Lower lobe of right lung (tissue), 2 donors: ENCODE measurements around the gene PDXP. TPM values are rescaled to one million over a fixed set of nuclear protein-coding genes. Genes with fewer than 3 reads are reported as not detected.

Source experiments
- ATAC-seq, 2 donors: fragments of 200-7000 bp; cut with Tn5 transposase; one replicate each; pipeline ENCODE4 v1.9.1; 2020 to 2022; ENCODE audit warnings: mild to moderate bottlenecking in 2 of 2, moderate library complexity in 2 of 2
- DNase-seq: peaks from one replicate; pipeline ENCODE4 v3.0.0-alpha.2; 2020
- H3K27ac ChIP-seq: fragments of 200-600 bp; one replicate; pipeline ENCODE4 v1.8.0; 2022
- H3K27me3 ChIP-seq: fragments of 200-600 bp; one replicate; pipeline ENCODE4 v1.8.0; 2022; ENCODE audit warnings: low read depth
- H3K36me3 ChIP-seq: fragments of 200-600 bp; one replicate; pipeline ENCODE4 v1.8.0; 2022; ENCODE audit warnings: mild to moderate bottlenecking
- H3K4me1 ChIP-seq: fragments of 200-600 bp; one replicate; pipeline ENCODE4 v1.8.0; 2022
- H3K4me3 ChIP-seq: fragments of 200-600 bp; one replicate; pipeline ENCODE4 v1.8.0; 2022; ENCODE audit warnings: mild to moderate bottlenecking
- H3K9me3 ChIP-seq: fragments of 200-600 bp; one replicate; pipeline ENCODE4 v1.8.0; 2022
- CTCF ChIP-seq: fragments of 200-600 bp; IDR thresholded peaks from one replicate; pipeline ENCODE4 v1.8.0; 2022; ENCODE audit warnings: antibody characterized with exemption, mild to moderate bottlenecking
- intact Hi-C: fragments of 100-400 bp; cut with DNase I; formaldehyde crosslinking; loops from one replicate; pipeline ENCODE4 v1.11.0; 2022
- total RNA-seq: library from RNA; stranded (reverse); fragmentation: NEBNext Ultra II Directional; extraction: Animal tissue kit (Norgen Biotek cat#: 25700); gene quantifications from one replicate; pipeline ENCODE4 v1.2.1, GENCODE V29; 2021
- donor health status: DM: no; HTN: yes; CAD: no; lungs with severe emphysema.

Gene PDXP
- total RNA-seq, 1 donor from 2014 or later = 3.9 TPM

DNA sequence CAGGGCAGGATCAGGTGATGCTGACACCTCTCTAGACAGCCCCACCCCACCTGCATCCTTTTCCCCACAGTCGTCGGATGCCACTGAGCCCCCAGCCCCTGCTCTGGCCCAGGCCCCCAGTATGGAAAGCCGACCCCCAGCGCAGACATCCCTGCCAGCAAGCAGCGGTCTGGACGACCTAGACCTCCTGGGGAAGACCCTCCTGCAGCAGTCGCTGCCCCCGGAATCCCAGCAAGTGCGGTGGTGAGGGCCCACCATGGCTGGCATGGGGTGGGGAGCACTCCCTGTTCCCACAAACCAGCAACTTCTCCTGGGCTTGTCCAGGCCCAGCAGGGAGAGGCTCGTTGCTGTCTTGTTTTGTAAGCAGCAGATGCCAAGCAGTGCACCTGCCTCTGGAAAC lies 28.6 kb upstream of the PDXP start:
- no peak for TF ChIP-seq CTCF
- H3K27ac ChIP-seq = no peak overlapping the region
- H3K36me3 ChIP-seq = peaks cover 63% of the 10 kb centered on the region
- H3K4me1 ChIP-seq = peaks cover 60% of the 10 kb centered on the region
- intact Hi-C loops = no loop called here
- ATAC-seq (no peak), DNase-seq (no peak)
- no peaks in the 10 kb centered on the region for H3K27me3 ChIP-seq
- no peak overlapping the region for H3K4me3 ChIP-seq
- no peaks in the 10 kb centered on the region for H3K9me3 ChIP-seq

GRCh38 chr22:37630839-37631435 lies 27.6 kb upstream of the PDXP start:
- ATAC-seq (no peak), DNase-seq (no peak)
- H3K27ac ChIP-seq = peak overlapping the region; percentile 36
- H3K9me3 ChIP-seq = no peaks in the 10 kb centered on the region
- no peaks in the 10 kb centered on the region for H3K27me3 ChIP-seq
- H3K4me3 ChIP-seq = no peak overlapping the region
- TF ChIP-seq CTCF = no peak
- peaks cover 55% of the 10 kb centered on the region for H3K36me3 ChIP-seq
- intact Hi-C loops = no loop called here
- peaks cover 60% of the 10 kb centered on the region for H3K4me1 ChIP-seq

- H3K27ac ChIP-seq = peak overlapping the region; percentile 36
- intact Hi-C loops = no loop called here
Observed at GRCh38 chr22:37631448-37632173, 26.9 kb upstream of the PDXP start.

GRCh38 chr22:37632174-37633088 lies 26.1 kb upstream of the PDXP start:
- Histone ChIP-seq H3K36me3 (peaks cover 47% of the 10 kb centered on the region), H3K27ac (peak overlapping the region; percentile 84), H3K27me3 (no peaks in the 10 kb centered on the region), H3K4me1 (peaks cover 60% of the 10 kb centered on the region), H3K4me3 (peak overlapping the region; percentile 20), H3K9me3 (no peaks in the 10 kb centered on the region)
- intact Hi-C loops = no loop called here
- ATAC-seq = no peak
- no peak for TF ChIP-seq CTCF
- DNase-seq = no peak

More at GRCh38 chr22:37631448-37632173, 26.9 kb upstream of the PDXP start:
- Histone ChIP-seq H3K27me3 (no peaks in the 10 kb centered on the region), H3K9me3 (no peaks in the 10 kb centered on the region), H3K4me3 (no peak overlapping the region), H3K4me1 (peaks cover 60% of the 10 kb centered on the region), H3K36me3 (peaks cover 48% of the 10 kb centered on the region)
- ATAC-seq (no peak), DNase-seq (no peak)
- TF ChIP-seq CTCF = no peak

GRCh38 chr22:37633089-37633624 lies 25.4 kb upstream of the PDXP start:
- DNase-seq = no peak
- TF ChIP-seq CTCF = no peak
- H3K36me3 ChIP-seq = peaks cover 45% of the 10 kb centered on the region
- H3K4me1 ChIP-seq = peaks cover 58% of the 10 kb centered on the region
- ATAC-seq = peak; percentile 2 to 6
- H3K27ac ChIP-seq = peak overlapping the region; percentile 84
- peak overlapping the region; percentile 20 for H3K4me3 ChIP-seq
- H3K27me3 ChIP-seq = no peaks in the 10 kb centered on the region
- H3K9me3 ChIP-seq = no peaks in the 10 kb centered on the region
- intact Hi-C loops = no loop called here
